HG02642 (cell line): ENCODE results near the gene FMN1.
"Not testable (repeated sequence)": the region's sequence is repeated elsewhere in the genome, so short reads cannot be mapped to it uniquely, and the experiment has no call there.

Experiments used
- ATAC-seq: cut with Tn5 transposase; IDR thresholded peaks from one replicate; pipeline ENCODE4 v1.9.1; 2021; ENCODE audit warnings: mild to moderate bottlenecking; ENCODE audit not compliant: unreplicated experiment, poor library complexity

FMN1 gene

DNA sequence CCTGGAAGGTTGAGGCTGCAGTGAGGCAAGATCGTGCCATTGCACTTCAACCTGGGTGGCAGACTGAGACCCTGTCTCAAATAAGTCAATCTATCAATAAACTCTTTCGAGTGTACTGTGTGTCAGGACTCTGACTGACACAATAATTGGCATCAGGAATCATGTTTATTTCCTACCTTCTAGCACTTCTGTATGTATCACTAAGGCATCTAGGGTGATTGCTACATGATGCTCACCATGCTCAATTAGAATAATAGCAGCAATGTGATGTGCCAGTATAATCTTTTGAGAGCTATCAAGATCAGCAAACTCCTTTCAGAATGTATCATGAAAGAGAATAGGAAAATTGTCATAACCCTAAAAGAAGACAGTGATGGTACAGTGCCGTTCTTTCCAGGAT is 95.3 kb downstream of the FMN1 start:
- ATAC-seq: no peak

DNA sequence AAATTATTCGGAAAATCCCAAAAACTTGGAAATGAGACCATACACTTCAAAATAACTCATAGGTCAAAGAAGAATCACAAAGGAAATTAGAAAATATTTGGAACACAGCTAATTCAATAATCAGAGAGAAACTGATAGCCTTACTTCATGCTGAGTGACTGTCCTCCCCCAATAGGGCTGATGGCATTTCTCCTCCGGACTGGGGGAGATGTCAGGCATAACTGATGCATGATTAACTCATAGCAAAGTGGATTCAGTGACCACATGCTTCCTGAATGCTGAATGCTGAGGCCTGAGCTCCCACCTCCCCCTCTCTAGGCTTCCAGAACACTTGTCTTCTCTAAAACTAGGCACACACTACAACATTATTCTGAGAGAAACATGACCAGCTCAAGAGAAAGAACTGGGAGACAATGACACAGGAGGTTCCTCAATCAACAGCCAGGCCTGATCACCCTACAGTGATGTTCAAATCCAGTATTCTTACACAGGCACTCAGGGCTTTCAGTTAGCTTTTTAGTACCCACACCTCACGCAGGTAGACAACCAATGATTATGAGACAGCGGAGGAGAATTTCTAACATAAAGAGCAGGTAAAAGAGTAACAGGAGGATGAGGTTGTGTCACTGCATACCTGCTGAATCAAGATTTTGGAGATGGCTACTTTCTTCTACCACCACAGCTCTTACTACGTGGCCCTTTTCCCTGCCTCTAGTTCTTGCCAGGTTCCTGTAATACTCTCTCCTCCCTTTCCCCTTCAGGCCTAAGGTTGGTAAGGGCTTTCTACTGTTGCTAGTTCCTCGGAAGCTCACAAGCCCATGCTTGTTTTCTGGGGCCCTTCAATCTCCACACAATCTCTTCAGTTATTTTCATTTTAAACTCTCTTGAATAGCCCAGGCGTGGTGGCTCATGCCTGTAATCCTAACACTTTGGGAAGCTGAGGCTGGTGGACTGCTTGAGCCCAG is 96.1 kb downstream of the FMN1 start:
- no peak for ATAC-seq

DNA sequence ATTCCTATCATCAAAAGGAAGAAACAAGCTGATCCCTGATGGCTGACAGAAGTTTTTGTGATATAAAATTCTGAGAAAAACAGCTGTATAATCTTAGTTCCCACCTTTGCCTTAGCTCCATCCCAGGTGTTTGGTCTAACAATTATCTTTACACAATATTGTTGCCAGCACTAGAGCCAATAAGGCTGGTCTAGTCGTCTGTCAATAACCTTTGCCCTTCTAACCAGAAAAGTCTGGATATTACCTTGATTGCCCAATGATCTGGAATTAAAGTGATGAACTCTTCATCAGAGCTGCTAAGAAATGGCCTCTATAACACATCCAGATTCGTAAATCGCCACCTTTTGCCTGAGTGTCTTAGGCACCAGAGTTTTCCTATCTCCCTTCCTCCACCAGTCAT is 98.4 kb downstream of the FMN1 start:
- no peak for ATAC-seq

DNA sequence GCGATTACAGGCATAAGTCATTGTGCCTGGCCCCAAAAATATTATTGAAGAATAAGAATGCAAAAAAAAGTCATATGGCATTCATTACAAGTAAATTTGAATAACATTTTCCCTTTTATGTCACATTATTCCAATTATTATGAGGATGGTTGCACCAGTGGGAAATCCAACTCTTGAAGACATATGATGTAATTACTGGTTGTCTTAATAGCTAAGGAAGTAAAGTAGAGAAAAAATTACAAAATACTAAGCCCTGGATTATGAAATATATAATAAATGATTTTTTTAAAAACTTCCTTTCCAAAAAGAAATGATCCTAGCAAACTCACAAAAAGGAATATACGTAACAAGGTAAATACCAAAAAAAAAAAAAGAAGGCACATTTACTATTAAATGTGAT is 98.9 kb downstream of the FMN1 start:
- no peak for ATAC-seq

DNA sequence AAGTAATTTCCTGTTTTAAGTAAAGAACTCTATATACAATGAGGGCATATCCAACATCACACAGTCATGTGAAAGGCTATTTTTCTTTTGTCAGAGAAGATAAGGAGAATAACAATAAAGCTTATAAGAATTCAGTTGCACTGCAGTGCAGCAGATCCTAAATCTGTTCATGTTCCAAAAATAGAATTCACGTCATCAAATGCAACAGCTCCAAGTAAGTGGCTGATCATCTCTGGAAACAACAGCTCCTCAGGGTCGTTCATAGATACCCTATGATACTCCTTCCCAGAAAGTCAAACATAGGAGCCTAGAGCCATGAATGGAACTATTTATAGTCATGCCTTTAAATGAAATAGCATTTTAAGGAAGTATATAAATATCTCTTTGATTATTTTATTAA is 100.2 kb downstream of the FMN1 start:
- ATAC-seq: no peak

DNA sequence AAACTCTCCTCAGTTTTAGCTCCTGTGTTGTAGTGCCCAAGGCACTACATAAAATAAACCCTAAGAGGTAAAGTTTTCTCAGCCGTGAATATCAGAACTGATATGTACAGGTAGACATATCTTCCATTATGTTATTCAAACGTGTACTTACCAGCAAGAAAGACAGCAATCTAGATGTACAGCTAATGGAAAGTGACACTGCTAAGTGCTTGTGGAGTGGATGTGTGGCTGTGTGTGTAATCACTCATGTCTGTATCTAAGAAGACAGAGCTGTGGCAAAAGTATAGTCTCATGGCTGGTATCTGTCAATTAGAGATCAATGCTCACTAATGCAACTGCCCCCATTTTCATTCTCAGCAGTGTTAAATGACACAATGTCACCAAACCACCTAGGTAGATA is 101.3 kb downstream of the FMN1 start:
- ATAC-seq: no peak

DNA sequence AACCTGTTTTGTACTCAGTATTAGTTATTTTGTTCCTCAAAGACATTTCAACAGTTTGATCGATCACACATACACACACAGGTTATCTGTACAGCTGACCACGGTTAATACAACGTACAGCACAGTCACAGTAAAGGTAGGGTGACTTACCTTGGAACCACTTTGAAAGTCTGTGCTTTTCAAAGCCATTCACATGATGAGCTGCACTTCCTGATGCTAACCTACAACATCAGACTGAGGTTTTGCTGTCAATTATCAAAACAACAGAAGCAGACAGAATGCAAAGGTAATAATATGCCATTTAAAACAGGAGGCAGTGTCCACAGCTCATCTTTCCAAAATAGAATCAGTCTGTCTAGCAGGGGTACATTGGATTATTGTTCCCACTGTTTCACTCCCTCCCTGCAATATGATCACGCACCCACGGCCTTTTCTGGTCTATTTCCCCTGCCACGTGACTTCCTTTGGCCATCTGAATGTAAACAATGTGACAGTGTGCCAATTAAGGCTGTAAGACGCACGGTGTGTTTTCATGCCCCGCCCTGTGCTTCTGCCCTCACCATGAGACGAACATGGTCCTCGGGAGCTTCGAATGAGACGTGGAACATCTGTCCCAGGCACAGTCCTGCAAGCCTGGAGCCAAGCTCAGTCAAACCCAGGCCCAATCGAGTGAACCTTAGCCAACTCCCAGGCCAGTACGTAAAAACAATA is 102.4 kb downstream of the FMN1 start:
- ATAC-seq: no peak

DNA sequence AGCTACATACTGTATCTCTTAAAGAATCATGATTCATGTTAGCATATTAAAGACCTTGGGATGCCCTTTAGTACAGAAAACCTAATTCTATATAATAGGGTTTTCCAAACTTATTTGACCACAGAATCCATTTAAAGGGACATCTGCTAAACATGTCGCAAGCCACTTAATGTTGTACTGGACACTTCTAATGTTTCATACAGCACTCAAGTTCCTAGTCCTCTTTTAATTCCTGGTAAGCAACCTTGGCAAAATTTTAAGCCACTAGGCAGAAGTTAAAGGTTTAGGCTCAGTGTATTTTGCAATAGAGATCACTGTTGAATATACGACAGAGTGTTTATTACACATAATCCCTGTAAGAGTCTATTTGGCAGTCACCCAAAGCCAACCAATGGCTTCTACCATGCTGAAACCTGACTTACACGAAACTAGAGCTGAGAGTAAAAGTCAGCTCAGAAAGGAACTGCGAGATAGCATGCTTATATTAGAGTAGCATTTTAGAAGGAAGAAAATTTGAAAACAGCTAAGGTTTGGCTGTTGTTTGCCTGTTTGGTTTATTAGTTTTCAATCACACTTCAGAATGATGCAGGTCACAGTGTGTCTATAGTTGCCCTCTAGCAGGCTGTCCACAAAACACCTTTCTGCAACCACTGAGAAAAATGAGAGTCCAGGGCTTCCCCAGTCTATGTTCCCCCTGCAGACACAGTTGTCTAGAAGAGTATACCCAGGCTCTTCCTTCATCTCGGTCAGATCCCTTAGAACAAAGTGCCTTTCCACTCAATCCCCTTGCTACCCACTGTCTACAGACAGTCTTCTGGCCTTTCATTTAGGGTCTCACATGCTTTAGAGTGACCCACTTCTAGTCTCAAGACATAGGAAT is 104.4 kb downstream of the FMN1 start:
- no peak for ATAC-seq

DNA sequence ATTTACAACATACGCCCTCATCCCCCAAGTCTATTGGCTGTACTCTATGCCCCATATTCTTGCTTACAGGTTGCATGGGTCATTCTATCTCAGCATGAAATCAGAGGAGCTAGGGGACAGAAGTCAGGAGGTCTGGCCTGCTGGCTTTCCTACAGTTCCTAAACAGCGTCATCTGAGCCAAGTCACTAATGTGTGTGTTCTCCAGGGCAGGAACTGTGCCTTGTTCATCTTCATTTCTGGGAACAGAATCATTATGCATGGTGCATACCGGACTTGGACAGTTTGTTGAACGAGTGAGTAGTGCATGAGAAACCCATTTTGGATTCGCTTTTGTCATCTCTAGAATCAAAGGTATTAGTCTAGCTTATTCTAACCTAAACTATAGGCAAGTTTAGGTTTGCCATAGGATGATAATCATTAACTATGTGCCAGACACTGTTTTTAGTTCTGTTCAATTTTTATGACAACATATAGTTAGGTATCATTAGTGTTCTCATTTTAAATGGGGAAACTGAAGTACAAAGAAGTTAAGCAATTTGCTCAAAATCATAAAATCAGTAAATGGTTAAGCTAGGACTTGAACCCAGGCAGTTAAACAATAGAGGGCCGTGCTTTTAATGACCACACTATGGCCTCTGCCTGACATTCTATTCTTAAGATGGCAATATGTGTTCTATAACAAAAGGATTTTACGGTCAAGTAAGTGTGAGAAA is 105.2 kb downstream of the FMN1 start:
- ATAC-seq: no peak

DNA sequence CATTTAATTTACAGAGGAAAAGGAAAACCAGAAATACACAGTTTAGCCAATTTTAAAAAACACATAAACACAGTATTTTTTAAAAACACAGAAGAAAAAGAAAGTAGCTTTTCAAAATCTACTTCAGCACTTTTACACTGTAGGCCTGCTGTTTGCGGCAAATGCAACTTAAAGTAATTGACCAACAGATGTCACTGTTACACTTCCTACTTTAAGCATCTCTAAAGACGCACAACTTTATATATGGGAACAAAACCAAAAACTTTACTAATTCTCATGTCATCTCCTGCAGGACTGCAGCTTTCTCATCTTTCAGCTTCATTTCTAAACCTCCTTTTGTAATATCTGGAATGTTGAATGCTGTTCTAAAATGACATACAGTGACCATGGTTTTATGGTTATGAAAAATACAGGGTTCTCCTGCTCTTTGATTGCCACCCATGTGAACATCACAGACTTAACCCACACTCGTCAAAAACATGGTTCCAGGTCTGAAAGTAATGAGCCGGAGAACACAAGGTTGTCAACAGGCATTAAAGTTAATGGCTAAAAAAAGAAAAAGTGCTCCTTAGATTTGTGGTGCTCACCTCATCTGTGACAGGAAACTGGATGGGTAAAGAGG is 107.9 kb downstream of the FMN1 start:
- no peak for ATAC-seq

DNA sequence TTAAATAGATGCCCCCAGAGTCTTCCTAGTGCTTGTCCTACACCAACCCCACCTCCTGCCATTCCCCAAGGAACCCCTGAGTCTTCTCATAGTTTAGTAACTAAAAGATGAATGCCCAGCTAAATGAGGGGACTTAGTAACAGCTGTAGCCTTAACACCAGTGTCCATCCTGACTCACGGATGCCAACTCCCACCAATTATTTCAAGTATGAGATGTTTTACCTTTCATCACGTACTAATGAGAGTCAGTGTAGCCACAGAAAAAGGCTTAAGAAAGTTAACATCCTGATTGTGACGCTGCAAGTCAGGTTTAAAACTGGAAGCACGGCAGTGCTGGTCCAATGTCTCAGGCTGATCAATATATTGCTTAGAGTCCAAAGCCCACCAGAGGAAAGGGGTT is 109.9 kb downstream of the FMN1 start:
- ATAC-seq: no peak

DNA sequence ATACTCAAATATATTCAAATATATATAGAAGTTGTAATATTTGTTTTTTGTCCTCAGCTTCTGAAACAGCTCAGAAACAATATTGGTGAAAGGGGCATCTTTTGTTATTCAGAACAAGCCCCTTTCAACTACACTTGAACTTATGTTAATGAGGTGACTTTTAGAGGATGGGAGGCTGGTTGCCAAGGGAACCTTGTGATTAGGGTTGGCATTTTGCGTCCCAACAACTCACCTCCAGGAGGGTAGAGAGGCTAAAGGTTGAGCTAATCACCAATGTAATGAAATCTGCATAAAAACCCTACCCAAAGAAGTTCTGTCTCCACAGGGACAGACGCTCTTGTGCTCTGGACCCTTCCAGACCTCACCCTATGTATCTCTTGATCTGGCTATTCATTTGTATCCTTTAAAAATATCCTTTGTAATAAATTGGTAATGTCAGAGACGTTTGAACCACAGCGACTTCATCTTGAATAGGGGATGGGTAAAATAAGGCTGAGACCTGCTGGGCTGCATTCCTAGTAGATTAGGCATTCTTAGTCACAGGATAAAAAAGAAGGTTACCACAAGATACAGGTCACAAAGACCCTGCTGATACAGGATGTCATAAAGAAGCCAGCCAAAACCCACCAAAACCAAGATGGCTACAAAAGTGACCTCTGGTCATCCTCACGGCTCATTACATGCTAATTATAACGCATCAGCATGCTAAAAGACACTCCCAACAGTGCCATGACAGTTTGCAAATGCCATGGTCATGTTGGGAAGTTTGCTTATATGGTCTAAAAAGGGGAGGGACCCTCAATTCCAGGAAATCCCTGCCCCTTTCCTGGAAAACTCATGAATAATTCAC is 111.1 kb downstream of the FMN1 start:
- no peak for ATAC-seq

DNA sequence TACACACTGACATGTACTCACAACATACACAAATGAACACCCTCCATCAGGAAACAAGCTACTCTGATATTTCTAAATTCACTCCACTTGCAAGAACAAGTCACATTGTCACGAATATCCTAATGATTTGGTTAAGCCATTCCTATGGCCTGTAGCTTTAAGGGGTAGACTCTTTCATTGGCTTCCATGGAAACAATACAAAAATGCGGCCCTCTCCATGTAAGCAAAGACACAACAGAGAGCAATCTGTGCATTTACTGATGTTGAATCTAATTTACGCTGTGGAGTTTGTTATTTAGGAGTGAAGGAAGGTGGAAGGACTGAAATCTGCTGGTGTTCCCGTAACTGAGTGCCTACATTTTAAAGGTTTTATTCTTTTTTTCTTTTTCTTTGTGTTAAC is 114.5 kb downstream of the FMN1 start:
- ATAC-seq: no peak

DNA sequence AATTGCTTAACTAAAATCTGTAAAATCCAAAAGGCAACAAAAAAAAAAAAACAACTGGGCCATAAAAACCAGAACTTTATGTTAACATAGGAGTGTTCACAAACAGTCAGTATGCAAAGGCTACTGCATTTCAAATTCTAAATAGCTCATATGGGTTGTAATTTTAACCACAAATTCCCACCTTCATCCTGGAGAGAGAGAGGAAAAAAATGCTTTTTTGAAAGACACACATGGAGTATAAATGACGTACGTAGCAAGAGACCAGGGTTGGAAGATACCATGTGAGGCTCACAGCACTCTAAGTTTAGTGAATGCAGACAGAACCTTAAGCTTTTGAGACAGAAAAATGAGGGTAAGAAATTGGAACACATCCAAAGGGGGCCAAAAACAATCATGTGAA is 115.9 kb downstream of the FMN1 start:
- no peak for ATAC-seq

DNA sequence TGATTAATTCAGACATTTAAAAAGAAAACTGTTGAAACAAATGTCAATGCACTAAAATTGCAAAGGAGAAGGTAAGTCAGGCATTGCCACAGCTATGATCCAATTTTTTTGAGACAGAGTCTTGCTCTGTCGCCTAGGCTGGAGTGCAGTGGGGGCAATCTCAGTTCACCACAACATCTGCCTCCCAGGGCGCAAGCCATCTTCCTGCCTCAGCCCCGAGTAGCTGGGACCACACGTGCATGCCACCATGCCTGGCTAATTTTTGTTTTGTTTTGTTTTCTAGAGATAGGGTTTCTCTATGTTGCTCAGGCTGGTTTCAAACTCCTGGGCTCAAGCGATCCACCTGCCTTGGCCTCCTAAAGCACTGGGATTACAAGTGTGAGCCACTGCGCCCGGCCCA is 117.6 kb downstream of the FMN1 start:
- no peak for ATAC-seq

DNA sequence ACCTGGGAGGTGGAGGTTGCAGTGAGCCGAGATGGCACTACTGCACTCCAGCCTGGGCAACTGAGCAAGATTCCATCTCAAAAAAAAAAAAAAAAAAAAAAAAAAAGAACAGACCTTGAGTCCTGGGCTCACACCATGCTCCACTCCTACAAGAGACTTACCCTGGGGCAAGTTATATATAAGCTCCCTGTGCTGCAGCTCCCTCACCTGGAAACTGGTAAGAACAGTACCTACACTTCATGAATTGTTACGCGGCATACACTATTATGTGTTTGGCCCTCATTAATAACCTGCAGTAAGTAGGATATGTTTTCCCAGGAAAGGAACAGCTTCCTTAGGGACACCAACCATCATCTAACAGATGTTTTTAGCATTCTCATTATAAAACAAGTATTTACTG is 119.6 kb downstream of the FMN1 start:
- ATAC-seq: no peak

DNA sequence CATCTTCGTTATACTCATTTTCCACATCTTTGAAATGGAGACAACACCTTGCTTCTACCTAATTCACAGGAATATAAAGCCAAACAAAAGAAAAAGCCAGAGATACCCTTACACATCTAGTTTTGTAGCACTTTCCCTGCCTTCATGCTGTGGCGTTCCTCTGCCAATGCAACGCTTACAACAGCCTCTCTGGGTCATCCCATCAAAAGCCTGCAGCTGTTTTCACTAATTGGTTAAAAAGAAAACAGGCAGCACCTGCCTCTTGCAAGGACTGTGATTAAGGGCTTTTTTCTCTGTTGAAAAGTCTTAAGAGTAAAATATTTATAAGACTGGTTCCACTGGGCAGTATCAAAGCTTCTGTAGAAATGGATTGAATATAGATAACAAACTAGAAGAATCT is 120.3 kb downstream of the FMN1 start:
- no peak for ATAC-seq

DNA sequence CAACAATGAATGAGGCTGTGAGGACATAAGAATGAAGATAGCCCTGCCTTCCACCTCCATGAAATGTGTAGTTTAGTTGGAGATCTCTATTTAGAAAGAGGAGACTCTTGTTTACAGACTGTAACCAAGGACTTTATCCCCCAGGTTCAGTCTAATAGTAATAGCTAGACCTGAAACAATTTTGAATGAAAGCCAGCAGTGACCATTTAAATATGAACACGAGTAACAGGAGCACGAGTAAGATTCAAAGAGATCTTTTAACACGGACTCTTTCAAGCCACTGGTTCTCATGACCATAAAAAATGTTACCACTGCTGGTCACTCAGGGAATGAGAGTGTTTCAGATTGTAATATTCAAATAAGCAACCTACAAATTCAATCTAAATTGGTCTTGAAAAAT is 123.1 kb downstream of the FMN1 start:
- ATAC-seq: no peak

DNA sequence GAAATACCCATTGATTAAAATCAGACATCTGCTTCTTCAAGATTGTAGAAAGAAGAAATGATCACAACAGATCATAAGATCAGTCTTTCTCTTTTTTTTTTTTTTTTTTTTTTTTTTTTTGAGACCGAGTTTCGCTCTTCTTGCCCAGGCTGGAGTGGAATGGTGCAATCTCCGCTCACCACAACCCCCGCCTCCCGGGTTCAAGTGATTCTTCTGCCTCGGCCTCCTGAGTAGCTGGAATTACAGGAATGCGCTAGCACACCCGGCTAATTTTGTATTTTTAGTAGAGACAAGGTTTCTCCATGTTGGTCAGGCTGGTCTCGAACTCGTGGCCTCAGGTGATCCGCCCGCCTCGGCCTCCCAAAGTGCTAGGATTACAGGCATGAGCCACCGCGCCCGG is 124.6 kb downstream of the FMN1 start:
- not testable (repeated sequence) for ATAC-seq
